Dedifferentiated amniotic fluid mesenchymal stem cell (primary cell): ENCODE data around the gene RABL3.
"Not testable (repeated sequence)": the region's sequence is repeated elsewhere in the genome, so short reads cannot be mapped to it uniquely, and the experiment has no call there.

Experiments used
- DNase-seq: peaks from one replicate; pipeline ENCODE4 v3.0.0-alpha.2; 2016; ENCODE audit errors: extremely low spot score

RABL3 gene

GRCh38 chr3:120743556-120744195 is 1.4 kb upstream of the RABL3 start:
- DNase-seq: no peak

DNA sequence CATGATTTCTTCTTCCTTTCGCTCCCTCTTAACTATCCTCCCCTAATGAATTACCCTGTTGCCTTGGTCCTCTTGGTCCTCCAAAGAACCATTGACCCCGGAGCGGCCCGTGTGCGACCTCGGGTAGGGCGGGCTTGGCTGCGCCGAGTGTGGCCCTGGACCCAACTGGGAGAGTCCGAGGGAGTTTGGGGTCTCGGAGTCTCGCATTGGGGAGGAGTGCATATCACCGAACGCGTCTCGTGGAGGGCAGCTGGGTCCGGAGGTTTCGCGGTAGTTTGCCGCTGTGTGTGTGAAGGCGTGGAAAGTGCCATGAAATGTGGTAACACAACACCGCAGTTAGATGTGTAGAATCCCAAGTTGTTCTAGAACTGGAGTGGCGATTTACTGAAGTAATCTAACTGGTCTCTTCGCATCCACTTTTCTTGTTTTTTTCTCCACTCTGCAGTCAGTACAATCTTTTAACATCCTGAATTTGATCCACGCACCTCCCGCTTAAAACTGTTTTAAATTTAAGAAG is 591 bp upstream of the RABL3 start:
- peak; percentile 25 for DNase-seq

- no peak for DNase-seq
These were observed 499 bp downstream of the RABL3 start for GRCh38 chr3:120741837-120742197.

- DNase-seq: no peak
These were observed 996 bp downstream of the RABL3 start for GRCh38 chr3:120741320-120741719.

- DNase-seq: not testable (repeated sequence)
These were observed 4.3 kb downstream of the RABL3 start for GRCh38 chr3:120738006-120738405.

- DNase-seq: no peak
These were observed 11.5 kb downstream of the RABL3 start for GRCh38 chr3:120730576-120731542.

DNA sequence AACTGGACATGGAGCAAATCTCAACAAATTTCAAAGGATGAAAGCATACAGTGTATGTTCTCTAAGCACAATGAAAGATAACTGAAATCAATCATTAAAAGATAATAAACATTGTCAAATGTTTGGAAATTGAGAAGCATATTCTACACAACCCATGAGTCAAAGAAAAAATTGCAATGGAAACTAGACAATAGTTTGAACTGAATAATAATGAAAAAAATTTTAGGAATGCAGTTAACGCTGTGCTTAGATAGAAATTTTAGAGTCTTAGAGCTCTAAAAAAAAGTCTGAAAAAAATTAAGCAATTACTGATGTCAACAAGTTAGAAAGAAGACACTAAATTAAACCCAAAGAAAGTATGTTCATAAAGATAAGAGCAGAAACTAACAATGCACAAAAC is 15.5 kb downstream of the RABL3 start:
- no peak for DNase-seq

DNA sequence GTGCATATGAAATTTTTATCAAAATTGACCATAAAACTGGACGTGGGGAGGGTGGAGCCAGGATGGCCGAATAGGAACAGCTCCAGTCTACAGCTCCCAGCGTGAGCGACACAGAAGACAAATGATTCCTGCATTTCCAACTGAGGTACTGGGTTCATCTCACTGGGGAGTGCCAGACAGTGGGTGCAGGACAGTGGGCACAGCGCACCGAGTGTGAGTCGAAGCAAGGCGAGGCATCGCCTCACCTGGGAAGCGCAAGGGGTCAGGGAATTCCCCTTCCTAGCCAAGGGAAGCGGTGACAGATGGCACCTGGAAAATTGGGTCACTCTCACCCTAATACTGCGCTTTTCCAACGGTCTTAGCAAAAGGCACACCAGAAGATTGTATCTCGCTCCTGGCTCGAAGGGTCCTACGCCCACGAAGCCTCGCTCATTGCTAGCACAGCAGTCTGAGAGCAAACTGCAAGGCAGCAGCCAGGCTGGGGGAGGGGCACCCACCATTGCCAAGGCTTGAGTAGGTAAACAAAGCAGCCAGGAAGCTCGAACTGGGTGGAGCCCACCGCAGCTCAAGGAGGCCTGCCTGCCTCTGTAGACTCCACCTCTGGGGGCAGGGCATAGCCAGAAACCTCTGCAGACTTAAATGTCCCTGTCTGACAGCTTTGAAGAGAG is 23.0 kb downstream of the RABL3 start:
- not testable (repeated sequence) for DNase-seq

DNA sequence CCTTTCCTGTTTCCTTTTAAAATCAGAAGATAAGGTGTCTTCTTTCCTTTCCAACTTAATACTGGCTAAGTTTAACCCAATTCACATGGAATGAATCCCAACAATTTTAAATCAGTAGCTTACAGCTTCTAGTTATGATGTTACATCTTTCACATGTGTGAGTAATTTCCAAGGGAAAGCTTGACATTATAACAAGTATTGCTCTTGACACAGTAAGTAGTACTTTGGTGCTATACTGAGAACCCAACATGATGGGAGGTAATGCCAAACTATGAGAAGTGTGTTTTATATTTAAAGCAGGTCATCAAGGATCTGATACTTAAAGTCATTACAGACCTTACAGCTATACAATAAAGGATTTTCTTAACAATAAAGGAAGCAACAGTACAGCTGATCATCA is 29.1 kb downstream of the RABL3 start:
- no peak for DNase-seq

- no peak for DNase-seq
These were observed 31.9 kb downstream of the RABL3 start for GRCh38 chr3:120710369-120710768.

DNA sequence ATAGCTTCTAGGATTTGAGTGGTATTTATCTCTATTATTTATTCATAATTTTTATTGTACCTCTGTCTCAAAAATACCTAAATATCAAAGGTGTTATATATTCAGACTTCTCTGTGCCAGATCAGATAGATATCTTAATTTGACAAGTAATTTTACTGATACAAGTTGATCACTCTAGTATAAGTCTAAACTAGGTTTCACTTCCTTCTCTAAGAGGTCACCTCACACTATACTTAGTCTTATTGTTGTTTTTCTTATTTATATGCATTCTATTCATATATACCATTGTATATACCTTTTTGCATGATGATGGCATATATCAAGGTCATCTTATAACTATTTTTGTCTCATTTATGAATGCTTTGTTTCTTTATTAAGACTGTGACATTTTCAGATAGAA is 33.9 kb downstream of the RABL3 start:
- no peak for DNase-seq

GRCh38 chr3:120706950-120707349 is 35.4 kb downstream of the RABL3 start:
- DNase-seq: no peak

GRCh38 chr3:120705884-120706582 is 36.3 kb downstream of the RABL3 start:
- no peak for DNase-seq

- DNase-seq: no peak
These were observed 43.0 kb downstream of the RABL3 start for GRCh38 chr3:120699333-120699732.

- peak; percentile 67 for DNase-seq
These were observed 48.7 kb downstream of the RABL3 start for GRCh38 chr3:120693439-120694171.

DNA sequence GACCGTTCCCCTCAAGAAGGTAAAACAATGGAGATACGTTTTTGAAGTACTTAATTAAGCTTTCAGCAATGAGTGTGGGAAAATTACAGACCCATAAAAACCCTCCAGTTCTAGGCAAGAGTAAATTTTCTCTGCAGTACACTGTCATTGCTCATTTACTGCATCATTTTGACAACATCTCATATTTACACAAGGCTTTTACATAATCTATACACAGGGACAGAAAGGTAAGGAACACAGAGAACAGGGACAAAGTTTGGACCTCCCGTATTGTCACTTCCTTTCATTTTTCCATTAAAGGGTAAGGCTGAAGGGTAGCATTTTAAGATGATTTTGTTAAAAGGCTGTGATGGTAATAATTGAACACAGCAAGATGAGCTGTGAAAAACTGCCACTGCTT is 52.9 kb downstream of the RABL3 start:
- no peak for DNase-seq

- DNase-seq: peak; percentile 75
These were observed 54.2 kb downstream of the RABL3 start for GRCh38 chr3:120688121-120688520.

GRCh38 chr3:120685411-120685810 is 56.9 kb downstream of the RABL3 start:
- DNase-seq: no peak

DNA sequence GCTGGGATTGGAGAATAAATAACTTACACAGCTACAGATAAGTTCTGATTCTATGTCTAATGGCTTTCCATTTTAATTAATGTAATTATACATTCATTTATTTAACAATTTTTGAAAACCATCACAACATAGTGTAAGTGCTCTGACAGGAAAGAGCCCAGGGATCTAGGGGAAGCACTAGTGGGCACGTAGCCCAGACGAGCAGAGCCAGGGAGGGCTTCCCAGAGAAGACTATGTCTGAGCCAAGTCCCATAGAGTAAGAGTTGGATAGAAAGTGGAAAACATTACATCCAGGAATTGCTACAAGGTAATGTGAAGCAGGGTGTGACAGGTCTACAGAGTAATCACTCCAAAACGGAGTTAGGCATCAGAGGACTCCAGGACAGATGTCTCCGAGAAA is 57.4 kb downstream of the RABL3 start:
- no peak for DNase-seq

DNA sequence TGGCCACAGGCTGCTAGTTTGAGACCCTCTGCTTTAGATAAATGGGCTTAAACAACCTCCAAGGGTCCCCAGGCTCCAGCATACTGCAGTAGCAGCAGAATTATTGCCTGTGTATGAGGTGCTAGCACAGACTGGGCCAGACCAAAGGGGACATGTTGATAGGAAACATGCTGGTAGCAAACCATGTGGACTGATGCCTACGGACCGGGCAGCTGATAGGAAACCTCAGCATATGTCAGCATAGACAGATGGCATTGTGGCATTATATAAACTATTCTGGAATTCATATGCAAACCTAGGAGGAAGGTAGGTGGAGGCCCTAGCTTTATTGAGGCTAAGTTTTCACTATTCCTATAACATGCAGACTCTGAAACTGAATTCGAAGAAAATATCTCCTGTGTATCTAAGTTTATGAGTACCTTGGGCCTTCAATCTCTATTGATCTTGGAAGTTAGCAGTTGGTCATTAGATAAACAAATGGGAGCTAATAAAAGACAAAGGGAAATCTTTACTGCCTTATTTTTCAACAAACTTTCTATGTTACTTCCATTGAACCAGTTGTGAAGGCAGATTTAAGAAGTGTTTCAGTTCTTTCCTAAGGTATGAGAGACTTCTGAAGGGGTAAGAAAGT is 58.5 kb downstream of the RABL3 start:
- no peak for DNase-seq

- DNase-seq: no peak
These were observed 59.1 kb downstream of the RABL3 start for GRCh38 chr3:120683213-120683612.
